Globus pallidus (tissue), 1 donor: Measurements from ENCODE around the gene FN3K.
"Not testable (repeated sequence)": the region's sequence is repeated elsewhere in the genome, so short reads cannot be mapped to it uniquely, and the experiment has no call there.

Experiments
- DNase-seq: peaks from one replicate; pipeline ENCODE4 v3.0.0-alpha.2; 2015; ENCODE audit warnings: low spot score

The FN3K gene

GRCh38 chr17:82775001-82775823 lies 39.8 kb downstream of the FN3K start:
- DNase-seq = no peak

GRCh38 chr17:82776454-82776853 lies 41.0 kb downstream of the FN3K start:
- no peak for DNase-seq

- DNase-seq = not testable (repeated sequence)
Measured at GRCh38 chr17:82777778-82778375, 42.5 kb downstream of the FN3K start.

DNA sequence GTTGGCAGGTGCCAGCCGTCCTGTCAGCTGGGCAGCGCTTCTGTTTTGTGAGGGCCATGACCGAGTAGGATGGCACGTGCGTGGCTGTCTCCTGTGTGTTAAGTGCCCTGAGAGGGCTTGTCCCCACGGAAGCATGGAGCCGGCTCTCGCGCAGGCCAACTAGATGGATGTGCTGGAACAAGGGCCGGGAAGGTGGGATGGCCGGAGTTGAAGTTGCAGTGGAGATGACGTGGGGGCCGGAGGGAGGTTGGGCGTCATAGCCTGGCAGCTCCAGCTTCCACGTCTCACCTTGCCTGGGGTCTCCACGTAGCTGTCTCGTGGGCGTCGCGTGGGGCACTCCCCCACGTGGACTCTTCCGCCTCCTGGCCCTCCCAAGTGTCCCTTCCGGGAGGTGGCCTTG lies 44.1 kb downstream of the FN3K start:
- no peak for DNase-seq

DNA sequence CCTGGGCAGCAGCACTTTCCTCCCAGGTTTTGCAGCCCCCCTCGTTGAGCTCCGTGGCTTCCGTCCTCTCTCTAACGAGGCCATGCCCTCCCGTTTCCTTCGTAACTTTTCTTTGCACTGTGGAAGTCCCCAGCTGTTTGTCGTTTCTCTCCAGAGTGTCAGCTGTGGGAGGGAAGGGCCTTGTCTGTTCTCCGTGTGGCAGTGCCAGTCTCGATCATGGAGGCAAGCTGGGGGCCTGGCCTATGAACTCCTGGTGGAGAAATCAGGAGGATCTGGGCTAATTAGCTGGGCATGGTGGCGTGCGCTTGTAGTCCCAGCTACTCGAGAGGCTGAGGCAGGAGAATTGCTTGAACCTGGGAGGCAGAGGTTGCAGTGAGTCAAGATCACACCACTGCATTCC lies 44.8 kb downstream of the FN3K start:
- no peak for DNase-seq

DNA sequence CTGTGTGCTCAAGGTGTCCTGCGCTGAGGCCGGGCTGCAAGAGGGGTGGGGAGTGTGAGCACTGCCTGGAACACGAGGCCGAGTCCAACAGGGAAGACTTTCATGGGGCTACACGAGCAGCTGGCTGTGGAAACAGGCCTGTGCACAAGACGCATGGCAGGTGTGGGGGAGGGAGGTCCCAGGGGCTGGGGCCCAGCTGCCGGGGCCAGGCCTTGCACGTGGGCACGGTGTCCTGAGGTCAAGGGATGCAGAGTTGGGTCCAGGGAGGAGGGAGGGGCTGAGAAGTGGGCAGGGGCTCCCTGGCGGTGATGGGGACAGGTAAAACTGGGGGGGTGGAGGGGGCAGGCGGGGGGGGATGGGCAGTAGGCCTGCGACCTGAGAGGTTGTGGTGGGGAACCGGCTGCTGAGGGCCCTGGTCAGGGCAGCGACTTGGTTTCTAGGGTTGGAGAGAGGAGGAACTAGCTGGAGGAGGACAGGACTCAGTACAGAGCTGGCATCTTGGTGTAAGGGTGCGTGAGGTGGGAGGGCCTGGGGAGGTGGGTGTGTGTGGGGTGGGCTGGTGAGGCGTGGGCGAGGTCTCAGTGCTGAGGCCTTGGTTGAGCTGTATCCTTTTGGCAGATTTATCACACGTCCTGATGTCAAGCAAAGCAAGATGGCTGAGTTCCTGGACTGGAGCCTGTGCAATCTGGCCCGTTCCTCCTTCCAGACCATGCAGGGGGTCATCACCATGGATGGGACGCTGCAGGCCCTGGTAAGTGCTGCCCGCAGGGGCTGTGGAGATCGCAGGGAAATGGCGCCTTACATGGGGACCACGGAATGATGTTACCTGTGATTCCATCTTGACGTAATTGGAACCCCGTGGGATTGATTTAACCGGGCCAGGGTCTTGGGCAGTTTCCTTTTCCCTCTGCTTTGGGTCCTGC lies 45.8 kb downstream of the FN3K start:
- no peak for DNase-seq

DNA sequence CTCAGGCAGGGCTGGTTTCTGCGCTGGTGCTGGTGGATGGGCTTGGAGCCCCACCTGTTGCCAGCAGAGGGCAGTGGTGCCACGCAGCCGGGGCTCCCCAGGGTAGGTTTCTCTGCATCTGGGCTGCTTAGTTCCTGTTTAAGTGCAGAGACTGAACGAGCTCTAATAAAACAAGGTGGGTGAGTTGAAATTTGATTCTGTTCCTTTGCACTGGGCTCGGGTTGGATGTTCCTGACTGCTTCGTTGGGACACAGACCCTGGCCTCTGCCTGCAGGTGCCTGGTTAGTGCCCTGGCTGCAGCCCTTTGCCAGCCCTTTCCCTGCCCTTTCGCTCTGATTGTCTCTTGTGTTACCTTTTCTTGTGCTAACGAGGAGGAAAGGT lies 46.5 kb downstream of the FN3K start:
- DNase-seq = peak; percentile 63

DNA sequence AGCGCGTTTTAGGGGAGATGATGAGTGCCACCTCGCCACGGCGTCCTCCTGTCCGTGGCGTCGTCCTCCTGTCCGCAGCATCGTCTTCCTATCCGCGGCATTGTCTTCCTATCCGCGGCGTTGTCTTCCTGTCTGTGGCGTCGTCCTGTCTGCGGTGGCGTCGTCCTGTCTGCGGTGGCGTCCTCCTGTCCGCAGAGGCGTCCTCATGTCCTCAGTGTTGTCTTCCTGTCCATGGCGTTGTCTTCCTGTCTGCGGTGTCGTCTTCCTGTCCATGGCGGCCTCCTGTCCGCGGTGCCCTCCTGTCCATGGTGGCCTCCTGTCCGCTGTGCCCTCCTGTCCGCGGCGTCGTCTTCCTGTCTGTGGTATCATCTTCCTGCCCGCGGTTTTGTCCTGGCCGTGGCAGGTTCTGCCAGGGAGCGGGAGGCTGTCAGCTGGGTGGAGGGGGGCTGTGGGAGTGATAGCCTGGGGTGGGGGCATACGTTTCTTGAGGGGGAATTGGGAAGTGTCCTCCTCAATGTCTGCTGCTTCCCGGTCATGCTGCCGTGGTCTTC lies 47.3 kb downstream of the FN3K start:
- no peak for DNase-seq

GRCh38 chr17:82783498-82783897 lies 48.1 kb downstream of the FN3K start:
- DNase-seq = no peak

- DNase-seq = not testable (repeated sequence)
Measured at GRCh38 chr17:82785581-82785980, 50.2 kb downstream of the FN3K start.

- DNase-seq = no peak
Measured at GRCh38 chr17:82786427-82786826, 51.0 kb downstream of the FN3K start.

DNA sequence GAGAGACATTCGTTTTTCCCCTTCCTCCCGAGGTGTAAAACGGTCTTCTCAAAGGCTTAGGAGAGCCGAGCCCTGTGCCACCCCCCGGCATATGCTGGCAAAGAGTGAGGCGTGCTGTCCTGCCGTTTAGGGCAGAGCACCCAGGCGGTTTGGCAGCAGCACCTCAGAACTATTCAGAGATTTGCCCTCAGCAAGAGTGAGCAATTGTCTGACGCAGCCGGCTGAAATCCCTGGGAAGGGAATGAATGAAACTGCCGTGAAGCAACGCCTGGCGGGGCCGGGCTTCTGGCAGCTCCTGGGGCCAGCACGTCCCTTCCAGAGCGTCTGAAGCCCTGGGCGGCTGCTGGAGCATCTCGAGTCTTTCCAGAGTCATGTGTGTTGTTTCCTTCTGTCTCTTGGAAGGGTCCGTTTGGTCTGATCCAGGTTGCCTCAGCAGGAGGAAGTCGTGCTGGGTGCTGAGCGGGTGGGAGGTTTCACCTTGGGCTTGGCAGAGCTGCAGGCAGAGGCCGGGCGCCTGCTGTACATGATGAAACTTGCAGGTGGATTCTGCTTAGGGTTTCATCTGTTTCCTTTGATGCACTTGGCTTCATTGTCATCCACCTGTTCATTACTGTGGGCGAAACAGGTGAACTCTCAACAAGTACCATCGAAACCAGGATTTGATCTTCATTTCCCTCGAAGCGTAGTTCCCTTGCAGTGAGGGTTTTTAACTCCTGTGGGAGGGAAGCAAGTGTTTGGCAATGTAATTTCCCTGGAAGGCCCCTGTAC lies 51.9 kb downstream of the FN3K start:
- peak; percentile 54 for DNase-seq

DNA sequence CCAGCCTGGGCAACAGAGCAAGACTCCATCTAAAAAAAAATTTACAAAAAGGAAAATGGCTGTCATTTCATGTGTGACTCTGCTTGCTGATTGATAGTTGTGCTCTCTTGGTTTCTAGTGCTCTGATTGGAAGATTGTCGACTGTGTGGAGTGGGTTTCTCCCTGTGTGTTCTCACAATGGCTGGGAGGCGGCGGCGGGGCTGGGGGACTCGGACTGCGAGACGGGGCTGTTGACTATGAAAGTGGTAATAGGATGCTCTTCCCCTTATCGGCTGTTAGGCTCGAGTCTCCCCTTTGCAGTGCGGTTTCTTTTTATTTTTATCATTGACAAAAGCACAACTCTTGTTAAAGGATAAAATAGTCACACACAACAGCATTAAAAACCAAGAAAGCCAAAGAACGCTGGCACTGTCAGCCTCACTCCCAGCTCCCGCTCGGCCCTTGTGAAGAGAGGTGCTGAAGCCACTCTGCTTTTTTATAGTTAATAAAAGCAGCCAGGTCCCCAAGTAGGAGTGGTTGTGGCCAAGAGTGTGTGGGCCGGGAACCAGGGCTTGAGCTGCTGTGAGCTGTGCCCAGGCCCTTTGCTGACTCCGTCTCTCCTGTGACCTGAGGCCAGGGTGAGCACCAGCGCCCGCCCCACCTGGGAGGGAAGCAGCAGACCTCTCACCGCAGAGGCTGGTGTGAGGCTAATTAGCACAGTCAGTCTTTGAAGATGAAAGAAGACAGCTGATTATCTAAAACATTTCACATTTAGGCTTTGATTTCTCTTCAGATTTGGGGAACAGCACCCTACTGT lies 53.0 kb downstream of the FN3K start:
- DNase-seq = no peak

DNA sequence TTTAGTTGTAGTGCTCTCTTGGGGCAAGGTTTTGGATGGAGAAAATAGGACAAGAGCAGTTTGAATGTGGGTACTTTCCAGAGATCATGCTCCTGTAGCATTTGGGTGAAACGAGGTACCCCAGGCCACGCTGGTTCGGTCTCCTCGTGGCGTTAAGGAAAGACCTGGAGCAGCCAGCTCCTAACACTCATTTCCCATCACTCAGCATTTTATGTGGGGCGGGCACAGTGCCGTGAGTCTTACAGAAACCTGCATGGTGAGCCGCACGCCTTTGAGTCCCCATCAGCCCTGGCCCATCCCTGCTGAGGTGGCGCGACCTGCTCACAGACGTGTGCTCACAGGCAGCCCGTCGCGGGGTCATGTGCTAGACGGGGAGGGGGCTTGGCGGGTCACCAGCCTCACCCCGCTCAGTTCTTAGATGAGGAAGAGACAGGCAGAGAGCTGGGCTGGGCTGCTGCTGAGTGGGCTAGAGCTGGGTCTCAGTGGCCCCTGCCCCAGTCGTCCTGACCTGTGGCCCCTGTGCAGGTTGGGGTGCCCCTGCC lies 53.7 kb downstream of the FN3K start:
- no peak for DNase-seq

- no peak for DNase-seq
Measured at GRCh38 chr17:82789806-82790205, 54.4 kb downstream of the FN3K start.

- no peak for DNase-seq
Measured at GRCh38 chr17:82790391-82790790, 55.0 kb downstream of the FN3K start.

DNA sequence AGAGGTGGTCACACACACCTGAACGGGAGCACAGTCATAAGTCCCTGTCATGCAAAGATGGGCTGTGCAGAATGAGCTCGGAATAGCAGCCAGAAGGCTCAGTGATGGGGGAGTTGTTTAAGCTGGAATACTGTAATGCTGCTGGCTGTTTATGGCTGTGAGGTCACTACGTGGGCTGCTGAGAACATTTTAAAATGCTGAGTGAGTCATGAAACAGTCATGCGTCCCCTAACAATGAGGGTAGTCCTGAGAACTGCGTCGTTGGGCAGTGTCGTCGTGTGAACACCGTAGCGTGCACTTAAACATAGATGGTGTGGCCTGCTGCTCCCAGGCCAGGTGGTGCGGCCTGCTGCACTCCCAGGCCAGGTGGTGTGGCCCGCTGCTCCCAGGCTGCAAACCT lies 56.1 kb downstream of the FN3K start:
- no peak for DNase-seq

DNA sequence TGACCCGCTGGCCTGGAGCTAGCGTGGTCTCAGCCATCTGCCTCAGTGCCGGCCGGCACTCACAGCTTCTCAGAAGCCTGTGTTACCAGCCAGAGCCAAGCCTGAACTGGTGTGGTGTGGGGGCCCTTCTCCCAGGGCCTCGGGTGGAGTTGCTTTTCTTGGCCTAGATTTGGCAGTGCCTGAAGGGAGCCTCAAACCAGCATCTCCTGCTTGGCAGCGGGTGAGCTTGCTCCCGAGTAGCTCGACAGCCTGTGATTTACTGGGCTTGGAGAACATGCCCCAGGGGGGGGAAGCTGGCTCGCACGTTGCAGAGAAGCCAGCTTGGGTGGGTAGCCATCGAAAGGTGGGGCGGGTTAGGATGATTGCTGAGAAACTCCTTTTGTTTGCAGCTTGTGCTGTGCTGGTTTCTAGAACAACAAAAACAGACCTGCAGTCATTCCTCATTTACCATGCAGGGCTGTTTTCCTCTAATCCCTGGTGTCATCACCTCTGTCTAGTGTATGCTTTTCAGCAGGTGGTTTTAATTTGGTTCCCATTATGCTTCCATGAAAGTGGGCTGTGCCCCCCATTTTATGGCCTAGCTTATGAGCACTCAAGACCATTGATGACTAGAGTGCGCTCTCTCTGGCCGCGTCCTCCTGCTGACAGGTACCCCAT lies 58.7 kb downstream of the FN3K start:
- peak; percentile 4 for DNase-seq

GRCh38 chr17:82794781-82795482 lies 59.5 kb downstream of the FN3K start:
- DNase-seq = no peak
